Measurements from ENCODE around the gene OPN5. TPM values are rescaled to one million over a fixed set of nuclear protein-coding genes. Genes with fewer than 3 reads are reported as not detected.

Gene OPN5
- total RNA-seq, 2 donors from 2014 or later: not detected

GRCh38 chr6:47836639-47837038 lies 54.8 kb downstream of the OPN5 start:
- ATAC-seq (ENCODE audit: insufficient number of reproducible peaks, low FRiP score, low read depth) (no peak), DNase-seq (ENCODE audit: low spot score) (no peak)
- Histone ChIP-seq H3K27me3 (replicated peaks; ENCODE audit: insufficient read depth) (no peaks in the 10 kb centered on the region), H3K4me1 (ENCODE audit: control insufficient read depth in 1 of 2, low read depth in 2 of 2) (no peaks in the 10 kb centered on the region), H3K9me3 (no peaks in the 10 kb centered on the region), H3K4me3 (no peak overlapping the region), H3K36me3 (no peaks in the 10 kb centered on the region), H3K27ac (no peak overlapping the region)
- TF ChIP-seq CTCF (IDR thresholded peaks at IDR 0.05): no peak

GRCh38 chr6:47839645-47840044 lies 57.8 kb downstream of the OPN5 start:
- no peaks in the 10 kb centered on the region for H3K9me3 ChIP-seq
- H3K36me3 ChIP-seq: no peaks in the 10 kb centered on the region
- no peaks in the 10 kb centered on the region for H3K27me3 ChIP-seq (replicated peaks; ENCODE audit: insufficient read depth)
- ATAC-seq (ENCODE audit: insufficient number of reproducible peaks, low FRiP score, low read depth) (no peak), DNase-seq (ENCODE audit: low spot score) (no peak)
- TF ChIP-seq CTCF (IDR thresholded peaks at IDR 0.05): no peak
- no peak overlapping the region for H3K4me3 ChIP-seq
- H3K4me1 ChIP-seq (ENCODE audit: control insufficient read depth in 1 of 2, low read depth in 2 of 2): no peaks in the 10 kb centered on the region
- H3K27ac ChIP-seq: no peak overlapping the region

- Histone ChIP-seq H3K9me3 (no peaks in the 10 kb centered on the region), H3K27ac (no peak overlapping the region), H3K36me3 (no peaks in the 10 kb centered on the region), H3K4me3 (no peak overlapping the region), H3K4me1 (ENCODE audit: control insufficient read depth in 1 of 2, low read depth in 2 of 2) (no peaks in the 10 kb centered on the region), H3K27me3 (replicated peaks; ENCODE audit: insufficient read depth) (no peaks in the 10 kb centered on the region)
- DNase-seq (ENCODE audit: low spot score): no peak
- TF ChIP-seq CTCF (IDR thresholded peaks at IDR 0.05): no peak
- no peak for ATAC-seq (ENCODE audit: insufficient number of reproducible peaks, low FRiP score, low read depth)
Observed at GRCh38 chr6:47844881-47845280, 63.0 kb downstream of the OPN5 start.

GRCh38 chr6:47846752-47847151 lies 64.9 kb downstream of the OPN5 start:
- no peak for ATAC-seq (ENCODE audit: insufficient number of reproducible peaks, low FRiP score, low read depth)
- TF ChIP-seq CTCF (IDR thresholded peaks at IDR 0.05): no peak
- no peaks in the 10 kb centered on the region for H3K36me3 ChIP-seq
- no peak for DNase-seq (ENCODE audit: low spot score)
- H3K27me3 ChIP-seq (replicated peaks; ENCODE audit: insufficient read depth): no peaks in the 10 kb centered on the region
- no peaks in the 10 kb centered on the region for H3K9me3 ChIP-seq
- H3K4me3 ChIP-seq: no peak overlapping the region
- H3K27ac ChIP-seq: no peak overlapping the region
- no peaks in the 10 kb centered on the region for H3K4me1 ChIP-seq (ENCODE audit: control insufficient read depth in 1 of 2, low read depth in 2 of 2)

GRCh38 chr6:47851091-47851490 lies 69.3 kb downstream of the OPN5 start:
- H3K36me3 ChIP-seq: no peaks in the 10 kb centered on the region
- no peak for ATAC-seq (ENCODE audit: insufficient number of reproducible peaks, low FRiP score, low read depth)
- no peak overlapping the region for H3K4me3 ChIP-seq
- no peaks in the 10 kb centered on the region for H3K9me3 ChIP-seq
- DNase-seq (ENCODE audit: low spot score): no peak
- H3K4me1 ChIP-seq (ENCODE audit: control insufficient read depth in 1 of 2, low read depth in 2 of 2): no peaks in the 10 kb centered on the region
- no peak for TF ChIP-seq CTCF (IDR thresholded peaks at IDR 0.05)
- no peaks in the 10 kb centered on the region for H3K27me3 ChIP-seq (replicated peaks; ENCODE audit: insufficient read depth)
- no peak overlapping the region for H3K27ac ChIP-seq

Measured in thoracic aorta (tissue), 2 donors.